Neutrophil (primary cell): ENCODE data around the gene UBE2J1.

Source experiments
- H3K27ac ChIP-seq: fragments of 200-600 bp; sonication (generic); 2 replicates; pipeline ENCODE4 v1.5.1; 2016; ENCODE audit warnings: mild to moderate bottlenecking, moderate library complexity
- H3K27me3 ChIP-seq: fragments of 200-600 bp; sonication (generic); 2 replicates; pipeline ENCODE4 v1.6.0; 2016; ENCODE audit warnings: mild to moderate bottlenecking
- H3K36me3 ChIP-seq: fragments of 200-600 bp; sonication (generic); 2 replicates; pipeline ENCODE4 v1.5.1; 2017
- H3K4me1 ChIP-seq, 2 experiments: fragments of 200-600 bp in 1 of 2; sonication (generic) in 1 of 2; 1 replicate in 1 of 2; 2 replicates in 1 of 2; pipeline versions ENCODE4 v1.5.1 to v1.6.1; 2013 to 2016; ENCODE audit warnings: low read depth in 1 of 2, low read length in 1 of 2, mild to moderate bottlenecking in 1 of 2, moderate library complexity in 1 of 2; ENCODE audit not compliant: control insufficient read depth in 1 of 2, insufficient read depth in 1 of 2
- H3K4me3 ChIP-seq, 2 experiments: fragments of 200-600 bp in 1 of 2; sonication (generic) in 1 of 2; 1 replicate in 1 of 2; 2 replicates in 1 of 2; pipeline ENCODE4 v1.5.1; 2013 to 2016; ENCODE audit warnings: low read depth in 1 of 2, low read length in 1 of 2, mild to moderate bottlenecking in 1 of 2, moderate library complexity in 1 of 2
- H3K9me3 ChIP-seq: fragments of 200-600 bp; sonication (generic); 2 replicates; pipeline ENCODE4 v1.5.1; 2016
- TF ChIP-seq, protein P1 (sequence below): fragments of 200-600 bp; sonication (generic); IDR thresholded peaks from 2 replicates; pipeline ENCODE4 v1.5.1; 2016; ENCODE audit warnings: antibody characterized with exemption

The UBE2J1 gene

DNA sequence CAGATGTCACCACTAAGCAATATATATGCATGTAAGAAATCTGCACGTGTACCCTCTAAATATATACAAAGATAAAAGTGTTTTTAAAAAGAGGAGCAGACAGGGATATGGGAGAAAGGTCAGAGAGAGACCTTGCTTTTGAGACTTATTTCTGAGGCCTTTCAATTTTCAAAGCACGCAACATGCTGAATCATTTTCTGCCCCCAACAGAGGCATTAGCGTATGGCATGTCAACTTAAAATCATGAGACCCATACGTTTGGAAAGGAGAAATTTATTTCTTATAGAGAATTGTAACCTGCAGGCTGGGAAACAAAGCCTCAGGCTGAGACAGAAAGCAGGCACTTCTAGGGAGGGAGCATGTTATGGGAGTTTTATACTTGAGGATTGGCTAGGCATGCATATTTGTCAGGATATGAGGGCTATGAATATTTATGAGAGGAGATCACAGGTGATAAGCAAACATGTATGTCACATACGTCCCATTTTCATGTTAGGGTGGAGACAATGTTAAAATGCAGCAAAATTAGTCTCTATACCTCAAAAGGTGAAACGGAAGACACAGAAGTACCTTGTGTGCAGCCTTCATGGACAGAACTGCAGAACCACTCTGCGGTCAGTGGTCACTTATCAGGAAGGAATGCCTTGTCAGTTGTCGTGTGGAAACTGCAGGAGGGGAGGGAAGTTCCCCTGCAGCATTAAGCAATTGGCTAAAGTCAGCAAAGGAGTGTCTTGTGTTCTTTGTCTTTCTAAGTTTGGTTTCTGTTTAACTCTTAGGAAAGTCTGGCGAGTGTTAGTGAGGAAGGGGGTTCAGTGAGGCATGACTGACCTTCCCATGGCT lies 31.2 kb downstream of the UBE2J1 start:
- peaks cover 6% of the 10 kb centered on the region for H3K36me3 ChIP-seq
- H3K4me3 ChIP-seq = peak overlapping the region; percentile 46 to 53
- no peaks in the 10 kb centered on the region for H3K27me3 ChIP-seq
- peak overlapping the region; percentile 75 for H3K27ac ChIP-seq
- H3K9me3 ChIP-seq = no peaks in the 10 kb centered on the region
- peaks cover 40 to 46% of the 10 kb centered on the region in 2 experiments for H3K4me1 ChIP-seq
- TF ChIP-seq, protein P1, sequence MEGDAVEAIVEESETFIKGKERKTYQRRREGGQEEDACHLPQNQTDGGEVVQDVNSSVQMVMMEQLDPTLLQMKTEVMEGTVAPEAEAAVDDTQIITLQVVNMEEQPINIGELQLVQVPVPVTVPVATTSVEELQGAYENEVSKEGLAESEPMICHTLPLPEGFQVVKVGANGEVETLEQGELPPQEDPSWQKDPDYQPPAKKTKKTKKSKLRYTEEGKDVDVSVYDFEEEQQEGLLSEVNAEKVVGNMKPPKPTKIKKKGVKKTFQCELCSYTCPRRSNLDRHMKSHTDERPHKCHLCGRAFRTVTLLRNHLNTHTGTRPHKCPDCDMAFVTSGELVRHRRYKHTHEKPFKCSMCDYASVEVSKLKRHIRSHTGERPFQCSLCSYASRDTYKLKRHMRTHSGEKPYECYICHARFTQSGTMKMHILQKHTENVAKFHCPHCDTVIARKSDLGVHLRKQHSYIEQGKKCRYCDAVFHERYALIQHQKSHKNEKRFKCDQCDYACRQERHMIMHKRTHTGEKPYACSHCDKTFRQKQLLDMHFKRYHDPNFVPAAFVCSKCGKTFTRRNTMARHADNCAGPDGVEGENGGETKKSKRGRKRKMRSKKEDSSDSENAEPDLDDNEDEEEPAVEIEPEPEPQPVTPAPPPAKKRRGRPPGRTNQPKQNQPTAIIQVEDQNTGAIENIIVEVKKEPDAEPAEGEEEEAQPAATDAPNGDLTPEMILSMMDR = no peak

DNA sequence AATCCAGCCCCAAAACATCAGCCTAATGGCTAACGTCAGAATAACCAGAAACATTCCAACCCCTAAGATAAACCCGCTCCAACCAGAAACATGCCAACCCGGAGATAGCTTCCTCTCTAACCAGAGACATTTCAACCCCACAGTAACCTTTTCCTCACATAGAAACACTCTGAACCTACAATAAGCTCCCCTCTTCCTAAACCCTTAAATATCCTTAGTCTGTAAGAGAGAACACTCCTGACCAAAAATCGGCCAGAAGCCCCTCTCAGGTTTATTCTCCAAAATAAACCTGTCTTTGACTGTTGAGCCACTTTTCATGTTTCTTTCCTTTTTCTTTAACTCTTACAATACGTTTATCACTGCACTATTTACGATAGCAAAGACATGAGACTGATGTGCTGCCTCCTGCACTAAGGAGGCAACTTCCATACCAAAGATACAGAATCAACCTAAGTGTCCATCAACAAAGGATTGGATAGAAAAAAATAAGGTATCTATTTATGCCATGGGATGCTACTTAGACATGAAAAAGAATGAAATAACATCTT lies 32.4 kb downstream of the UBE2J1 start:
- no peaks in the 10 kb centered on the region for H3K27me3 ChIP-seq
- no peak overlapping the region for H3K27ac ChIP-seq
- TF ChIP-seq, protein P1 = no peak
- no peaks in the 10 kb centered on the region for H3K36me3 ChIP-seq
- H3K4me3 ChIP-seq = no peak overlapping the region
- peaks cover 40 to 46% of the 10 kb centered on the region in 2 experiments for H3K4me1 ChIP-seq
- H3K9me3 ChIP-seq = no peaks in the 10 kb centered on the region

DNA sequence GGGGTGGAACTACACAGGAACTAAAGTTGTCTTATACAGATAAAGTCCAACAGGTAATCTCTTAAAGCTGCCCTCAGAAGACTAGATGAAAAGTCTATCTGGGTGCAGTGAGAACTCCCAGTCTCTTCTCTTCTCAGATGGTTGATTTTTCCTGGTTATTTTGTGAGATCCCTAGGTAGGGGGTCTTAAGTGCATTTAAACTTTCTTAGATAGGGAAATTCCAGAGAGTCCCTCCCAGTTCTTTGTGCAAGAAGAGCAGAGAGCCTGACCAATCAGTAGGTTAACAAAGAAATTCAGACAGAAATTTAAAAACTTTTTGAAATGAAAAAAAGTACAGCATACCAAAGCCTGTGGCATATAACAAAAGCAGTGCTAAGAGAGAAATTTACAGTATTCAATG lies 35.5 kb downstream of the UBE2J1 start:
- Histone ChIP-seq H3K27ac (no peak overlapping the region), H3K36me3 (no peaks in the 10 kb centered on the region)

DNA sequence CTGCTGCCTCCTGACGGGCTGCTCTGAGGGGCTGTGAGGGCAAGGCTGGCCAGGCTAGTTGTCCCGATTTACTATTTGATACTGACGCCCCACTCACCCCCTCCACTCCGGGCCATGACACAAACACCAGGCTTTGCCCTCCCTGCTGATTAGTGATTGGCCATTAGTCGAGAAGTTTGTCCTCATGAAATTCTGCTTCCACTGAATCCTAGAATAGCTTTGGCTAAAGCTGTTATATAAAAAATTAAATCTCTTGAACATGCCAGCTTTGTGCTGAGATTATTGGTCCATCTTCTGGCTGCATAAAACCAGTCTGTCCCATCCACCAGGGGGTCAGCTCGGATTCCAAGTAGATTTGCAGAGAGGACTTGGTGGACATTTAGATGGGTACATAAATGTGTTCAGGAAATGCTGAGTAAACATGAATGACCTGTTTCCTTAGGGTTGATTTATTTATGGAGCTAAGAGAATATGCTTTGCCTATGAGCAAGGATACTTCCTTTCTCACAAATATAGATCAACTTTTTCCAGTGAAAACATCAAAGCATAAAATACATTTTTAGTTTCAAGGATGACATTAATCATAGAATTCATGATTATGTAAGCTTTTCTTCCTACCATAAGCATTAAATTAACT lies 37.2 kb downstream of the UBE2J1 start, which contains the start of gene GABRR2:
Gene GABRR2 (minus strand): TSS at position 51 of the 637 bp plus-strand sequence. CDS start 134 bp downstream, outside the sequence.
- Histone ChIP-seq H3K4me1 (peaks cover 19 to 21% of the 10 kb centered on the region in 2 experiments), H3K27me3 (no peaks in the 10 kb centered on the region), H3K9me3 (no peaks in the 10 kb centered on the region), H3K4me3 (no peak within 1 kb of the TSS), H3K36me3 (no peaks in the 10 kb centered on the region), H3K27ac (no peak within 1 kb of the TSS)
- TF ChIP-seq, protein P1 = no peak

More for the DNA sequence above, 35.5 kb downstream of the UBE2J1 start:
- H3K27me3 ChIP-seq = no peaks in the 10 kb centered on the region
- no peak overlapping the region for H3K4me3 ChIP-seq
- H3K4me1 ChIP-seq = peaks cover 24 to 26% of the 10 kb centered on the region in 2 experiments
- TF ChIP-seq, protein P1 = no peak
- no peaks in the 10 kb centered on the region for H3K9me3 ChIP-seq

DNA sequence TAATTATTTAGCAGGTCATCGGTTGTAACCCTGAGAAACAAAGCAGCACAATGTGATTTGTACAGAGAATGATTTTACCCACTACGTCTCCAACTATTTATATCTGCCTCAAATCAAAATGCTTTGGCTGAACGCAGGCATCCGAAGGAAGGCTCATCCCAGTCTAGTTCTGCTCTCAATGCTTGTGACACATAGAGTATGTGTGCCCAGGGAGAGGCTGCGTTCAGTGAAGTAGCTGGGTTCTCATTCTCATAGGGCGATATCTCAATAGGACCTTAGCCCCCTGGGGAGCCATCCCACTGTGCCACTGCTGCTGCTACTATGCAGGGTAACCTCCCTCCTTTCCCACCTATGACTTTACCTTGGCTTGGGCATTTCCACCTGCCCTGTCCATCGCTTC lies 37.8 kb downstream of the UBE2J1 start:
- no peak overlapping the region for H3K27ac ChIP-seq
- H3K9me3 ChIP-seq = no peaks in the 10 kb centered on the region
- no peaks in the 10 kb centered on the region for H3K36me3 ChIP-seq
- H3K4me3 ChIP-seq = no peak overlapping the region
- TF ChIP-seq, protein P1 = no peak
- peaks cover 13 to 19% of the 10 kb centered on the region in 2 experiments for H3K4me1 ChIP-seq
- H3K27me3 ChIP-seq = no peaks in the 10 kb centered on the region
